ENCODE data around the gene SYK. TPM values are rescaled to one million over a fixed set of nuclear protein-coding genes. Genes with fewer than 3 reads are reported as not detected.

Gene SYK
- total RNA-seq, 1 experiment from 2014 or later, result 0.28 TPM

DNA sequence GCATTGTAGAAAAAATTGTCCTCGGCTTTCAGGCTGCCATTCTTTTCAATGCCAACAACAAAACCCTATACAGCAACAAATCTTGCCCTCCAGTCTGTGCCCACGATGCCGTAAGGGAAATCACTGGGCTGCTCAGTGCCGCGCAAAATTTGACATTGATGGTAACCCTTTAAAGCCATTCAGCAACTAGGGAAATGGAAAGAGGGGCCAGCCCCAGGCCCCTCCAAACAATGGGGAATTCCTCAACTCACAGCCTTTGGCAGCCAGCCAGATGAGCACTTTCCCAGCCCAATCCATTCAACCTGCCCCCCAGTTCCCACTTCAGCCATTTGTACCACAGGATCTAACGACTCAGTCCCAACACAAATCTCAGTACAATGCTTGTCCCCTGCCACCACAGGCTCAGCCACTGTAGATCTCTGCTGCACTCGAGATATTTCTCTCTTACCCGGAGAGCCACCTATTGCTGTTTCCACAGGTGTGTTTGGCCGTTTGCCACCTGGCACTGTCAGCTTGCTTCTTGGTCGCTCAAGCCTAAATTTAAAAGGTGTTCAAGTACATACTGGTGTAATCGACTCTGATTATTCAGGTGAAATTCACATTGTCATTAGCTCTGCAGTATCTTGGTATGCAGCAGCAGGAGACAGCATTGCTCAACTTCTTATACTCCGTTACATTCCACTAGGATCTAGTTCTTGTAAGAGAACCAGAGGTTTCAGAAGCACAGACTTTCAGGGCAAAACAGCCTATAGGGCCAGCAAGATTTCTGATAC lies 103.3 kb downstream of the SYK start:
- DNase-seq (ENCODE audit: low read depth, low spot score) (no peak), ATAC-seq (no peak)
- Histone ChIP-seq H3K4me1 (ENCODE audit: control insufficient read depth, insufficient read depth, low read length) (no peaks in the 10 kb centered on the region), H3K9me3 (ENCODE audit: control insufficient read depth, insufficient read depth, low read depth, low read length) (no peaks in the 10 kb centered on the region), H3K27me3 (ENCODE audit: control insufficient read depth, insufficient read depth, low read length) (no peaks in the 10 kb centered on the region), H3K4me3 (ENCODE audit: low read depth in 2 of 2, low read length in 2 of 2) (no peak overlapping the region), H3K36me3 (ENCODE audit: control insufficient read depth, insufficient read depth, low read length) (no peaks in the 10 kb centered on the region), H3K27ac (ENCODE audit: low read length) (no peak overlapping the region)
- POLR2A ChIA-PET, result no interaction called here
- CTCF ChIA-PET, result no interaction called here
- TF ChIP-seq POLR2AphosphoS5 (IDR thresholded peaks at IDR 0.05; ENCODE audit: low read depth, low read length), result no peak
- TF ChIP-seq, protein P1, sequence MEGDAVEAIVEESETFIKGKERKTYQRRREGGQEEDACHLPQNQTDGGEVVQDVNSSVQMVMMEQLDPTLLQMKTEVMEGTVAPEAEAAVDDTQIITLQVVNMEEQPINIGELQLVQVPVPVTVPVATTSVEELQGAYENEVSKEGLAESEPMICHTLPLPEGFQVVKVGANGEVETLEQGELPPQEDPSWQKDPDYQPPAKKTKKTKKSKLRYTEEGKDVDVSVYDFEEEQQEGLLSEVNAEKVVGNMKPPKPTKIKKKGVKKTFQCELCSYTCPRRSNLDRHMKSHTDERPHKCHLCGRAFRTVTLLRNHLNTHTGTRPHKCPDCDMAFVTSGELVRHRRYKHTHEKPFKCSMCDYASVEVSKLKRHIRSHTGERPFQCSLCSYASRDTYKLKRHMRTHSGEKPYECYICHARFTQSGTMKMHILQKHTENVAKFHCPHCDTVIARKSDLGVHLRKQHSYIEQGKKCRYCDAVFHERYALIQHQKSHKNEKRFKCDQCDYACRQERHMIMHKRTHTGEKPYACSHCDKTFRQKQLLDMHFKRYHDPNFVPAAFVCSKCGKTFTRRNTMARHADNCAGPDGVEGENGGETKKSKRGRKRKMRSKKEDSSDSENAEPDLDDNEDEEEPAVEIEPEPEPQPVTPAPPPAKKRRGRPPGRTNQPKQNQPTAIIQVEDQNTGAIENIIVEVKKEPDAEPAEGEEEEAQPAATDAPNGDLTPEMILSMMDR (IDR thresholded peaks at IDR 0.05), result no peak
- TF ChIP-seq SIN3A (IDR thresholded peaks at IDR 0.05; ENCODE audit: borderline replicate concordance, insufficient read depth, low read depth, low read length), result no peak
- no peak for TF ChIP-seq TCF7L2 (IDR thresholded peaks at IDR 0.05; ENCODE audit: low read depth, low read length)
- TF ChIP-seq, protein P2, sequence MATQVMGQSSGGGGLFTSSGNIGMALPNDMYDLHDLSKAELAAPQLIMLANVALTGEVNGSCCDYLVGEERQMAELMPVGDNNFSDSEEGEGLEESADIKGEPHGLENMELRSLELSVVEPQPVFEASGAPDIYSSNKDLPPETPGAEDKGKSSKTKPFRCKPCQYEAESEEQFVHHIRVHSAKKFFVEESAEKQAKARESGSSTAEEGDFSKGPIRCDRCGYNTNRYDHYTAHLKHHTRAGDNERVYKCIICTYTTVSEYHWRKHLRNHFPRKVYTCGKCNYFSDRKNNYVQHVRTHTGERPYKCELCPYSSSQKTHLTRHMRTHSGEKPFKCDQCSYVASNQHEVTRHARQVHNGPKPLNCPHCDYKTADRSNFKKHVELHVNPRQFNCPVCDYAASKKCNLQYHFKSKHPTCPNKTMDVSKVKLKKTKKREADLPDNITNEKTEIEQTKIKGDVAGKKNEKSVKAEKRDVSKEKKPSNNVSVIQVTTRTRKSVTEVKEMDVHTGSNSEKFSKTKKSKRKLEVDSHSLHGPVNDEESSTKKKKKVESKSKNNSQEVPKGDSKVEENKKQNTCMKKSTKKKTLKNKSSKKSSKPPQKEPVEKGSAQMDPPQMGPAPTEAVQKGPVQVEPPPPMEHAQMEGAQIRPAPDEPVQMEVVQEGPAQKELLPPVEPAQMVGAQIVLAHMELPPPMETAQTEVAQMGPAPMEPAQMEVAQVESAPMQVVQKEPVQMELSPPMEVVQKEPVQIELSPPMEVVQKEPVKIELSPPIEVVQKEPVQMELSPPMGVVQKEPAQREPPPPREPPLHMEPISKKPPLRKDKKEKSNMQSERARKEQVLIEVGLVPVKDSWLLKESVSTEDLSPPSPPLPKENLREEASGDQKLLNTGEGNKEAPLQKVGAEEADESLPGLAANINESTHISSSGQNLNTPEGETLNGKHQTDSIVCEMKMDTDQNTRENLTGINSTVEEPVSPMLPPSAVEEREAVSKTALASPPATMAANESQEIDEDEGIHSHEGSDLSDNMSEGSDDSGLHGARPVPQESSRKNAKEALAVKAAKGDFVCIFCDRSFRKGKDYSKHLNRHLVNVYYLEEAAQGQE (IDR thresholded peaks at IDR 0.05; ENCODE audit: insufficient read depth in 1 of 2, low read depth in 2 of 2, low read length in 1 of 2), result no peak
- in situ Hi-C loops (cut with HindIII; ENCODE audit: low pct_unique_long_range_greater_than_20kb, low sequenced_read_pairs) (no loop called here), intact Hi-C loops (cut with micrococcal nuclease; ENCODE audit: unreplicated experiment) (no loop called here)
- no TSS peak for BruUV-seq (replicated peaks)

DNA sequence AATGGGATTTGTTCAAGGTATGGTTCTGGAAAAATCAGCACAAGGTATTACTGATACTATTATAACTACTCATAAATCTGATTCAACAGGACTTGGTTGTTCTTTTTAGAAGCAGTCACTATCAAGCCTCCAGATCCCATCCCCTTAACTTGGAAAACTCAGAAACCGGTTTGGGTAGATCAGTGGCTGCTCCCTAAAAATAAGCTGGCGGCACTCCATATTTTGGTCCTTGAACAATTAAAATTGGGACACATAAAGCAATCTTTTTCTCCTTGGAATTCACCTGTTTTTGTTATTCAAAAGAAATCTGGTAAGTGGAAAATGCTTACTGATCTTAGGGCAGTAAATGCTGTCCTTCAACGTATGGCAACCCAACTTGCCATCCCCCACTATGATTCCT lies 104.2 kb downstream of the SYK start:
- Histone ChIP-seq H3K4me1 (ENCODE audit: control insufficient read depth, insufficient read depth, low read length) (no peaks in the 10 kb centered on the region), H3K4me3 (ENCODE audit: low read depth in 2 of 2, low read length in 2 of 2) (no peak overlapping the region), H3K9me3 (ENCODE audit: control insufficient read depth, insufficient read depth, low read depth, low read length) (no peaks in the 10 kb centered on the region), H3K36me3 (ENCODE audit: control insufficient read depth, insufficient read depth, low read length) (no peaks in the 10 kb centered on the region), H3K27me3 (ENCODE audit: control insufficient read depth, insufficient read depth, low read length) (no peaks in the 10 kb centered on the region), H3K27ac (ENCODE audit: low read length) (no peak overlapping the region)
- CTCF ChIA-PET, result no interaction called here
- no peak for DNase-seq (ENCODE audit: low read depth, low spot score)
- TF ChIP-seq TCF7L2 (IDR thresholded peaks at IDR 0.05; ENCODE audit: low read depth, low read length) (no peak), POLR2AphosphoS5 (IDR thresholded peaks at IDR 0.05; ENCODE audit: low read depth, low read length) (no peak), SIN3A (IDR thresholded peaks at IDR 0.05; ENCODE audit: borderline replicate concordance, insufficient read depth, low read depth, low read length) (no peak)
- TF ChIP-seq, protein P1 (IDR thresholded peaks at IDR 0.05), result no peak
- TF ChIP-seq, protein P2 (IDR thresholded peaks at IDR 0.05; ENCODE audit: insufficient read depth in 1 of 2, low read depth in 2 of 2, low read length in 1 of 2), result no peak
- intact Hi-C loops (cut with micrococcal nuclease; ENCODE audit: unreplicated experiment), result no loop called here
- no TSS peak for BruUV-seq (replicated peaks)
- POLR2A ChIA-PET, result no interaction called here
- ATAC-seq, result no peak
- in situ Hi-C loops (cut with HindIII; ENCODE audit: low pct_unique_long_range_greater_than_20kb, low sequenced_read_pairs), result no loop called here
